Sigmoid colon (tissue), 4 donors: ENCODE data around the gene KRTAP16-1.

Experiments used
- CTCF ChIP-seq, 4 experiments: fragments of 450-650 bp in 3 of 4; fragments of 200-600 bp in 1 of 4; IDR thresholded peaks; one replicate each; pipeline ENCODE4 v1.5.1; 2016 to 2019; ENCODE audit warnings: antibody characterized with exemption in 4 of 4, mild to moderate bottlenecking in 3 of 4, moderate library complexity in 2 of 4
- POLR2A ChIP-seq, 2 donors: fragments of 450-650 bp; IDR thresholded peaks; one replicate each; pipeline ENCODE4 v1.6.1; 2016; ENCODE audit warnings: antibody characterized with exemption in 2 of 2, mild to moderate bottlenecking in 2 of 2, moderate library complexity in 2 of 2
- POLR2AphosphoS5 ChIP-seq, 4 donors: sonication (generic); formaldehyde crosslinking; IDR thresholded peaks; one replicate each; pipeline ENCODE4 v1.6.1; 2017; ENCODE audit warnings: antibody characterized with exemption in 4 of 4

- no peak for TF ChIP-seq POLR2AphosphoS5 (IDR thresholded peaks at IDR 0.05)
- no peak for TF ChIP-seq CTCF (IDR thresholded peaks at IDR 0.05)
- no peak for TF ChIP-seq POLR2A (IDR thresholded peaks at IDR 0.05)
Observed at GRCh38 chr17:41263212-41263611, 45.9 kb downstream of the KRTAP16-1 start.
